ENCODE data around the gene TCN1. TPM values are rescaled to one million over a fixed set of nuclear protein-coding genes. Genes with fewer than 3 reads are reported as not detected.
"Not testable (repeated sequence)": the region's sequence is repeated elsewhere in the genome, so short reads cannot be mapped to it uniquely, and the experiment has no call there.

The TCN1 gene, protein sequence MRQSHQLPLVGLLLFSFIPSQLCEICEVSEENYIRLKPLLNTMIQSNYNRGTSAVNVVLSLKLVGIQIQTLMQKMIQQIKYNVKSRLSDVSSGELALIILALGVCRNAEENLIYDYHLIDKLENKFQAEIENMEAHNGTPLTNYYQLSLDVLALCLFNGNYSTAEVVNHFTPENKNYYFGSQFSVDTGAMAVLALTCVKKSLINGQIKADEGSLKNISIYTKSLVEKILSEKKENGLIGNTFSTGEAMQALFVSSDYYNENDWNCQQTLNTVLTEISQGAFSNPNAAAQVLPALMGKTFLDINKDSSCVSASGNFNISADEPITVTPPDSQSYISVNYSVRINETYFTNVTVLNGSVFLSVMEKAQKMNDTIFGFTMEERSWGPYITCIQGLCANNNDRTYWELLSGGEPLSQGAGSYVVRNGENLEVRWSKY
- not detected in 2 replicates for total RNA-seq (ENCODE audit: low replicate concordance)

DNA sequence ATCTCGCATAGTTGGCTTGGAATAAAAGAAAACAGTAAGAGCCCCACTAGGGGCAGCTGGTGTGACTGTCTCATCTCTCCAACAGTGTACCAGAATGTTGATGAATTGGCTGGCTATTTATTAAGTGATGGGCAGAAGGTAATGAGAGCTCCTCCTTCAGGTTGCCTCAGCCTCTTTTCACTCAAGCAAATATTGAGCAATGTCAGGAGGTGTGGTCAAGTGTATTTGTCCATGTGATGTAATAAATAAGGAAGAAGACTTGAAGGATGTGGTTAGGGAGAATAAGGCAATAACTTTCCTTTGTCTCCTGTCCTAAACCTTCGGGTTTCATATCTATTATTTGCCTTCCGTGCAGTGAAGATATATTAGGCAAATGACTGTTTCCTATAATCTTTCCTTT lies at the start of gene TCN1:
Gene TCN1 (minus strand): TSS at position 91 of the 400 bp plus-strand sequence. CDS start 17 bp downstream, at position 74.
- H3K36me3 ChIP-seq: no peaks in the 10 kb centered on the region
- no peaks in the 10 kb centered on the region for H3F3A ChIP-seq (ENCODE audit: low read depth)
- no peaks in the 10 kb centered on the region for H3K9me3 ChIP-seq (ENCODE audit: low read depth)
- no peak within 1 kb of the TSS for H3K9ac ChIP-seq
- peaks cover 3% of the 10 kb centered on the region for H3K9me3 Mint-ChIP-seq
- H3K27ac Mint-ChIP-seq: no peak within 1 kb of the TSS
- no peak for DNase-seq (ENCODE audit: low spot score)
- H3K27me3 ChIP-seq: no peaks in the 10 kb centered on the region
- TF ChIP-seq, protein P1, sequence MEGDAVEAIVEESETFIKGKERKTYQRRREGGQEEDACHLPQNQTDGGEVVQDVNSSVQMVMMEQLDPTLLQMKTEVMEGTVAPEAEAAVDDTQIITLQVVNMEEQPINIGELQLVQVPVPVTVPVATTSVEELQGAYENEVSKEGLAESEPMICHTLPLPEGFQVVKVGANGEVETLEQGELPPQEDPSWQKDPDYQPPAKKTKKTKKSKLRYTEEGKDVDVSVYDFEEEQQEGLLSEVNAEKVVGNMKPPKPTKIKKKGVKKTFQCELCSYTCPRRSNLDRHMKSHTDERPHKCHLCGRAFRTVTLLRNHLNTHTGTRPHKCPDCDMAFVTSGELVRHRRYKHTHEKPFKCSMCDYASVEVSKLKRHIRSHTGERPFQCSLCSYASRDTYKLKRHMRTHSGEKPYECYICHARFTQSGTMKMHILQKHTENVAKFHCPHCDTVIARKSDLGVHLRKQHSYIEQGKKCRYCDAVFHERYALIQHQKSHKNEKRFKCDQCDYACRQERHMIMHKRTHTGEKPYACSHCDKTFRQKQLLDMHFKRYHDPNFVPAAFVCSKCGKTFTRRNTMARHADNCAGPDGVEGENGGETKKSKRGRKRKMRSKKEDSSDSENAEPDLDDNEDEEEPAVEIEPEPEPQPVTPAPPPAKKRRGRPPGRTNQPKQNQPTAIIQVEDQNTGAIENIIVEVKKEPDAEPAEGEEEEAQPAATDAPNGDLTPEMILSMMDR (IDR thresholded peaks at IDR 0.05): no peak
- TF ChIP-seq EZH2 (IDR thresholded peaks at IDR 0.05): no peak
- TF ChIP-seq EZH2phosphoT487 (IDR thresholded peaks at IDR 0.05): no peak
- H3K4me1 ChIP-seq: no peaks in the 10 kb centered on the region
- no peaks in the 10 kb centered on the region for H3K79me2 ChIP-seq (ENCODE audit: low read depth)
- no peak within 1 kb of the TSS for H3K4me3 ChIP-seq
- H2AFZ ChIP-seq (replicated peaks): no peak within 1 kb of the TSS
- H3K4me3 Mint-ChIP-seq: no peak within 1 kb of the TSS
- H3K27me3 Mint-ChIP-seq (ENCODE audit: insufficient read depth, low read depth): no peaks in the 10 kb centered on the region
- H3K36me3 Mint-ChIP-seq: no peaks in the 10 kb centered on the region
- H4K20me1 ChIP-seq (ENCODE audit: low read depth): no peaks in the 10 kb centered on the region
- no peaks in the 10 kb centered on the region for H3K4me1 Mint-ChIP-seq
- no peak within 1 kb of the TSS for H3K27ac ChIP-seq
- H3K4me2 ChIP-seq: no peak within 1 kb of the TSS

DNA sequence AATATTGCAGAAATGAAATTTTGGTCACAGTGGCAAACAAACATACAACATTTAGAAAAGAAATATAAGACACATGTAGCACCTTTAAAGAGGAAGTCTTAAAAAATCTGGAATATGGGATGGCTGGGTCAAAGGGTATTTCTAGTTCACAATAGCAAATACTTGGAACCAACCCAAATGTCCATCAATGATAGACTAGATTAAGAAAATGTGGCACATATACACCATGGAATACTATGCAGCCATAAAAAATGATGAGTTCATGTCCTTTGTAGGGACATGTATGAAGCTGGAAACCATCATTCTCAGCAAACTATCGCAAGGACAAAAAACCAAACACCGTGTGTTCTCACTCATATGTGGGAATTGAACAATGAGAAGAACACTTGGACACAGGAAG lies 37.3 kb upstream of the TCN1 start:
- H3K27me3 Mint-ChIP-seq (ENCODE audit: insufficient read depth, low read depth): not testable (repeated sequence)

DNA sequence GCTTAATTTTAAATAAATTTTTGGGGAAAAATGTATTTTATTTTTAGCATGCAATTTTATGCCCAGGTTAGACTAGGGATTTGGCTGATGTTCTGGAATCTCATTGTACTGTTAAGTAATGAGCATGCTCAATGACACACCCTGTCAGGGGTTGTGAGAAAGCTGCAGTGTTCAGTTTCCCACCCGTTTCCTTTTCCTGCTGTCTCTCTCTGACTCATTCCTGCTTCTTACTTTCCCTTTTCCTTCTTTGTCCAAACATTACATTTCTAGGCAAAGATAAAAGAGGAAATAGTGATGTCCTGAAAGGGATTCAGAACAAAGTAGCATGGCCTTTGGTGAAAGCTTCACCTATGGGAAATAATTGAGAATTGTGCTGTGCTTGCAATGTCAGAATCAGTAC lies 35.0 kb upstream of the TCN1 start:
- Histone ChIP-seq H3F3A (ENCODE audit: low read depth) (no peaks in the 10 kb centered on the region), H3K79me2 (ENCODE audit: low read depth) (no peaks in the 10 kb centered on the region), H3K4me1 (no peaks in the 10 kb centered on the region), H3K4me3 (no peak overlapping the region), H3K4me2 (no peak overlapping the region), H3K27me3 (no peaks in the 10 kb centered on the region), H3K36me3 (no peaks in the 10 kb centered on the region), H3K9ac (no peak overlapping the region), H3K9me3 (ENCODE audit: low read depth) (no peaks in the 10 kb centered on the region), H4K20me1 (ENCODE audit: low read depth) (no peaks in the 10 kb centered on the region), H3K27ac (no peak overlapping the region), H2AFZ (replicated peaks) (no peak overlapping the region)
- Mint-ChIP-seq H3K9me3 (peaks cover 2% of the 10 kb centered on the region), H3K4me1 (peaks cover 4% of the 10 kb centered on the region), H3K27me3 (ENCODE audit: insufficient read depth, low read depth) (no peaks in the 10 kb centered on the region), H3K27ac (no peak overlapping the region), H3K36me3 (no peaks in the 10 kb centered on the region), H3K4me3 (no peak overlapping the region)
- DNase-seq (ENCODE audit: low spot score): no peak
- TF ChIP-seq EZH2phosphoT487 (IDR thresholded peaks at IDR 0.05) (no peak), EZH2 (IDR thresholded peaks at IDR 0.05) (no peak)
- TF ChIP-seq, protein P1 (IDR thresholded peaks at IDR 0.05): no peak

More for the DNA sequence above, 37.3 kb upstream of the TCN1 start:
- H3F3A ChIP-seq (ENCODE audit: low read depth); H3K4me1 ChIP-seq; H3K4me1 Mint-ChIP-seq; H3K9ac ChIP-seq; H3K27ac ChIP-seq; H2AFZ ChIP-seq (replicated peaks); H3K4me3 Mint-ChIP-seq; H3K36me3 ChIP-seq; H3K27me3 ChIP-seq; H4K20me1 ChIP-seq (ENCODE audit: low read depth); H3K4me2 ChIP-seq; H3K9me3 Mint-ChIP-seq; H3K9me3 ChIP-seq (ENCODE audit: low read depth); H3K36me3 Mint-ChIP-seq; H3K27ac Mint-ChIP-seq; H3K4me3 ChIP-seq; H3K79me2 ChIP-seq (ENCODE audit: low read depth); DNase-seq (ENCODE audit: low spot score): not testable (repeated sequence)
